HepG2 (cell line): ENCODE data around the gene DHRS4L2. TPM values are rescaled to one million over a fixed set of nuclear protein-coding genes. Genes with fewer than 3 reads are reported as not detected.

Experiments used
- CBFB ChIP-seq: sonication (generic); formaldehyde crosslinking; IDR thresholded peaks from 2 replicates; pipeline ENCODE4 v1.4.0; 2020; ENCODE audit warnings: missing genetic modification reagents
- FOSL1 ChIP-seq: sonication (generic); formaldehyde crosslinking; IDR thresholded peaks from 2 replicates; pipeline ENCODE4 v1.9.0; 2021; ENCODE audit warnings: missing genetic modification reagents, borderline replicate concordance
- JUND ChIP-seq: sonication (generic); formaldehyde crosslinking; IDR thresholded peaks from 2 replicates; pipeline ENCODE4 v1.8.0; 2022; ENCODE audit warnings: mild to moderate bottlenecking, missing genetic modification reagents
- KLF12 ChIP-seq: sonication (generic); formaldehyde crosslinking; IDR thresholded peaks from 2 replicates; pipeline ENCODE4 v1.4.0; 2020; ENCODE audit warnings: missing genetic modification reagents, borderline replicate concordance
- MTA3 ChIP-seq: sonication (generic); formaldehyde crosslinking; IDR thresholded peaks from 2 replicates; pipeline ENCODE4 v1.4.0; 2020; ENCODE audit warnings: missing genetic modification reagents
- POLR2AphosphoS2 ChIP-seq: IDR thresholded peaks from 2 replicates; pipeline ENCODE4 v1.6.1; 2011; ENCODE audit warnings: low read depth, low read length, improper control_type of control experiment
- SIN3A ChIP-seq: IDR thresholded peaks from 2 replicates; pipeline ENCODE4 v1.6.1; 2011; ENCODE audit warnings: low read depth, mild to moderate bottlenecking, control low read depth, low read length, borderline replicate concordance
- ZNF619 ChIP-seq: sonication (generic); formaldehyde crosslinking; IDR thresholded peaks from 2 replicates; pipeline ENCODE4 v1.4.0; 2020; ENCODE audit warnings: mild to moderate bottlenecking, missing genetic modification reagents
- ZNF773 ChIP-seq: sonication (generic); formaldehyde crosslinking; IDR thresholded peaks from 2 replicates; pipeline ENCODE4 v1.4.0; 2020; ENCODE audit warnings: missing genetic modification reagents, borderline replicate concordance
- polyA plus RNA-seq, 8 experiments: library from polyadenylated mRNA; depleted of rRNA in 3 of 8; stranded (reverse) in 7 of 8; unstranded in 1 of 8; fragments of >200 nt; fragmentation: Illumina TruSeq in 4 of 8; extraction: Trizol in 4 of 8; gene quantifications; 2 replicates each; pipeline versions ENCODE4 v1.2.1 to v1.2.3, GENCODE V29; 2011 to 2016; ENCODE audit warnings: low read depth in 4 of 8, missing spikeins in 1 of 8, mixed read lengths in 1 of 8; ENCODE audit not compliant: insufficient read depth in 1 of 8
- total RNA-seq, 5 experiments: library from RNA; depleted of rRNA; stranded (reverse); fragments of >200 nt; fragmentation: Illumina TruSeq; extraction: Trizol; gene quantifications; 2 replicates each; pipeline ENCODE4 v1.2.3, GENCODE V29; 2016; ENCODE audit warnings: low read depth in 1 of 5
- TF ChIP-seq, protein P1 (sequence below): sonication (generic); formaldehyde crosslinking; IDR thresholded peaks from 2 replicates; pipeline ENCODE4 v1.5.0; 2020; ENCODE audit warnings: mild to moderate bottlenecking, low read depth, missing genetic modification reagents, borderline replicate concordance
- TF ChIP-seq, protein P2 (sequence below): sonication (generic); formaldehyde crosslinking; IDR thresholded peaks from 2 replicates; pipeline ENCODE4 v1.5.1; 2020; ENCODE audit warnings: mild to moderate bottlenecking, missing genetic modification reagents, borderline replicate concordance
- TF ChIP-seq, protein P3 (sequence below): IDR thresholded peaks from 2 replicates; pipeline ENCODE4 v1.6.1; 2016; ENCODE audit warnings: missing compliant biosample characterization, missing genetic modification reagents, borderline replicate concordance
- TF ChIP-seq, protein P4 (sequence below): sonication (generic); formaldehyde crosslinking; conservative IDR thresholded peaks from 2 replicates; pipeline ENCODE4 v1.4.0; 2020; ENCODE audit warnings: mild to moderate bottlenecking, missing genetic modification reagents, moderate library complexity
- TF ChIP-seq, protein P5 (sequence below): sonication (generic); formaldehyde crosslinking; IDR thresholded peaks from 2 replicates; pipeline ENCODE4 v1.4.0; 2020; ENCODE audit warnings: mild to moderate bottlenecking, low read depth, missing genetic modification reagents
- TF ChIP-seq, protein P6 (sequence below): sonication (generic); formaldehyde crosslinking; IDR thresholded peaks from 2 replicates; pipeline ENCODE4 v1.5.1; 2020; ENCODE audit warnings: mild to moderate bottlenecking, missing genetic modification reagents, moderate library complexity
- TF ChIP-seq, protein P7 (sequence below): sonication (generic); formaldehyde crosslinking; IDR thresholded peaks from 2 replicates; pipeline ENCODE4 v1.8.0; 2022; ENCODE audit warnings: mild to moderate bottlenecking, missing genetic modification reagents; ENCODE audit not compliant: insufficient replicate concordance

DHRS4L2 gene
- total and polyA plus RNA-seq, 2 of the 13 experiments (the other 11 are each of a cell fraction or from before 2014, with no cell fraction given): 24.7 to 38.2 TPM

DNA sequence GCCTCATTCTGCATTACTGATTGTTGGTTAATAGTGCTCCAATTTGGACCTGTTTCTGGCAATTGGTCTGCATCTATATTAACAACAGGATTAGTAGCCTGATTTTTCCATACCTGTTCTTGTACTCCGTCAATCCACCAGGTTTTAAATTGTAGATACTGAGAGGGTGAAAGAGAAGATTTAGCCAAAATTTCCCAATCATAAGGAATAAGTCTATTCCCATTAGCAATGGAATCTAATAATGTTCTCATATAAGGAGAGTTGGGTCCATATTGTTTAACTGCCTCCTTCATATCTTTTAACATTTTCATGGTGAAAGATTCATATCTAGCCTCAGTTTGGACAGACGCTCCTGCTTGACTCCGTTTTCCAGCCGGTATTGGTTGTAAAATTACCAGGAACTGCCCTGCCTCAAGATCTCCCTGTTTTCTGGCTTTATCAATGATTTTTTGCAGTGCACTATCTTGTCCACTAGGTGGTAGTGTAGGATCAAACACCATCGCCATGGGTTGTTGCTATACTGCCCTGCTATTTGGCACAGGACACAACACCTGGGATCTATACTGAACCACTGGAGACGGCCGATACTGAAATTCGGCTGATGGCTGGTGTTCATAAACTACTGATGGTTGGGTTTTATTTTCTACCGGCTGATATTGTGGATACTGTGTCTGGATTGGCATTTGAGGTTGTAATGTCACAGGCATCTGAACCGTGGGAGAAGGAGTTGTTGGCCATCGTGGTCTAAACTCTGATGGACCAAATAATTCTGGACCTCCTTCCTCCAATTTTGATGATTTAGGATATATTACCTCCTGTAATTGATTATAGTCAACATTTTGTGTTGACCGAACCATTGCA, 25.2 kb downstream of the DHRS4L2 start (continued):
- TF ChIP-seq, protein P1, sequence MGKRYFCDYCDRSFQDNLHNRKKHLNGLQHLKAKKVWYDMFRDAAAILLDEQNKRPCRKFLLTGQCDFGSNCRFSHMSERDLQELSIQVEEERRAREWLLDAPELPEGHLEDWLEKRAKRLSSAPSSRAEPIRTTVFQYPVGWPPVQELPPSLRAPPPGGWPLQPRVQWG: no peak
- TF ChIP-seq, protein P2, sequence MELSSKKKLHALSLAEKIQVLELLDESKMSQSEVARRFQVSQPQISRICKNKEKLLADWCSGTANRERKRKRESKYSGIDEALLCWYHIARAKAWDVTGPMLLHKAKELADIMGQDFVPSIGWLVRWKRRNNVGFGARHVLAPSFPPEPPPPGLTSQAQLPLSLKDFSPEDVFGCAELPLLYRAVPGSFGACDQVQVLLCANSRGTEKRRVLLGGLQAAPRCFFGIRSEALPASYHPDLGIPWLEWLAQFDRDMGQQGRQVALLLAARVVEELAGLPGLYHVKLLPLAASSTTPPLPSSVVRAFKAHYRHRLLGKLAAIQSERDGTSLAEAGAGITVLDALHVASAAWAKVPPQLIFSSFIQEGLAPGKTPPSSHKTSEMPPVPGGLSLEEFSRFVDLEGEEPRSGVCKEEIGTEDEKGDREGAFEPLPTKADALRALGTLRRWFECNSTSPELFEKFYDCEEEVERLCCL: no peak
- no peak for TF ChIP-seq ZNF773 (CRISPR knock-in tag)
- TF ChIP-seq, protein P3, sequence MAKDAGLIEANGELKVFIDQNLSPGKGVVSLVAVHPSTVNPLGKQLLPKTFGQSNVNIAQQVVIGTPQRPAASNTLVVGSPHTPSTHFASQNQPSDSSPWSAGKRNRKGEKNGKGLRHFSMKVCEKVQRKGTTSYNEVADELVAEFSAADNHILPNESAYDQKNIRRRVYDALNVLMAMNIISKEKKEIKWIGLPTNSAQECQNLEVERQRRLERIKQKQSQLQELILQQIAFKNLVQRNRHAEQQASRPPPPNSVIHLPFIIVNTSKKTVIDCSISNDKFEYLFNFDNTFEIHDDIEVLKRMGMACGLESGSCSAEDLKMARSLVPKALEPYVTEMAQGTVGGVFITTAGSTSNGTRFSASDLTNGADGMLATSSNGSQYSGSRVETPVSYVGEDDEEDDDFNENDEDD (CRISPR knock-in tag): no peak
- TF ChIP-seq, protein P4, sequence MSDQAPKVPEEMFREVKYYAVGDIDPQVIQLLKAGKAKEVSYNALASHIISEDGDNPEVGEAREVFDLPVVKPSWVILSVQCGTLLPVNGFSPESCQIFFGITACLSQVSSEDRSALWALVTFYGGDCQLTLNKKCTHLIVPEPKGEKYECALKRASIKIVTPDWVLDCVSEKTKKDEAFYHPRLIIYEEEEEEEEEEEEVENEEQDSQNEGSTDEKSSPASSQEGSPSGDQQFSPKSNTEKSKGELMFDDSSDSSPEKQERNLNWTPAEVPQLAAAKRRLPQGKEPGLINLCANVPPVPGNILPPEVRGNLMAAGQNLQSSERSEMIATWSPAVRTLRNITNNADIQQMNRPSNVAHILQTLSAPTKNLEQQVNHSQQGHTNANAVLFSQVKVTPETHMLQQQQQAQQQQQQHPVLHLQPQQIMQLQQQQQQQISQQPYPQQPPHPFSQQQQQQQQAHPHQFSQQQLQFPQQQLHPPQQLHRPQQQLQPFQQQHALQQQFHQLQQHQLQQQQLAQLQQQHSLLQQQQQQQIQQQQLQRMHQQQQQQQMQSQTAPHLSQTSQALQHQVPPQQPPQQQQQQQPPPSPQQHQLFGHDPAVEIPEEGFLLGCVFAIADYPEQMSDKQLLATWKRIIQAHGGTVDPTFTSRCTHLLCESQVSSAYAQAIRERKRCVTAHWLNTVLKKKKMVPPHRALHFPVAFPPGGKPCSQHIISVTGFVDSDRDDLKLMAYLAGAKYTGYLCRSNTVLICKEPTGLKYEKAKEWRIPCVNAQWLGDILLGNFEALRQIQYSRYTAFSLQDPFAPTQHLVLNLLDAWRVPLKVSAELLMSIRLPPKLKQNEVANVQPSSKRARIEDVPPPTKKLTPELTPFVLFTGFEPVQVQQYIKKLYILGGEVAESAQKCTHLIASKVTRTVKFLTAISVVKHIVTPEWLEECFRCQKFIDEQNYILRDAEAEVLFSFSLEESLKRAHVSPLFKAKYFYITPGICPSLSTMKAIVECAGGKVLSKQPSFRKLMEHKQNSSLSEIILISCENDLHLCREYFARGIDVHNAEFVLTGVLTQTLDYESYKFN (CRISPR knock-in tag): 0 out of 2 replicates have a peak, but pooled peaks have one; percentile 49
- peak; percentile 93 for TF ChIP-seq ZNF619 (CRISPR knock-in tag)
- TF ChIP-seq FOSL1 (CRISPR knock-in tag): no peak
- TF ChIP-seq JUND (CRISPR knock-in tag): no peak
- TF ChIP-seq SIN3A: no peak
- no peak for TF ChIP-seq MTA3
- TF ChIP-seq CBFB (CRISPR knock-in tag): no peak
- TF ChIP-seq, protein P5, sequence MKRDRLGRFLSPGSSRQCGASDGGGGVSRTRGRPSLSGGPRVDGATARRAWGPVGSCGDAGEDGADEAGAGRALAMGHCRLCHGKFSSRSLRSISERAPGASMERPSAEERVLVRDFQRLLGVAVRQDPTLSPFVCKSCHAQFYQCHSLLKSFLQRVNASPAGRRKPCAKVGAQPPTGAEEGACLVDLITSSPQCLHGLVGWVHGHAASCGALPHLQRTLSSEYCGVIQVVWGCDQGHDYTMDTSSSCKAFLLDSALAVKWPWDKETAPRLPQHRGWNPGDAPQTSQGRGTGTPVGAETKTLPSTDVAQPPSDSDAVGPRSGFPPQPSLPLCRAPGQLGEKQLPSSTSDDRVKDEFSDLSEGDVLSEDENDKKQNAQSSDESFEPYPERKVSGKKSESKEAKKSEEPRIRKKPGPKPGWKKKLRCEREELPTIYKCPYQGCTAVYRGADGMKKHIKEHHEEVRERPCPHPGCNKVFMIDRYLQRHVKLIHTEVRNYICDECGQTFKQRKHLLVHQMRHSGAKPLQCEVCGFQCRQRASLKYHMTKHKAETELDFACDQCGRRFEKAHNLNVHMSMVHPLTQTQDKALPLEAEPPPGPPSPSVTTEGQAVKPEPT (CRISPR knock-in tag): no peak
- no peak for TF ChIP-seq POLR2AphosphoS2
- 0 out of 2 replicates have a peak, but pooled peaks have one; percentile 70 for TF ChIP-seq KLF12 (CRISPR knock-in tag)
- TF ChIP-seq, protein P6, sequence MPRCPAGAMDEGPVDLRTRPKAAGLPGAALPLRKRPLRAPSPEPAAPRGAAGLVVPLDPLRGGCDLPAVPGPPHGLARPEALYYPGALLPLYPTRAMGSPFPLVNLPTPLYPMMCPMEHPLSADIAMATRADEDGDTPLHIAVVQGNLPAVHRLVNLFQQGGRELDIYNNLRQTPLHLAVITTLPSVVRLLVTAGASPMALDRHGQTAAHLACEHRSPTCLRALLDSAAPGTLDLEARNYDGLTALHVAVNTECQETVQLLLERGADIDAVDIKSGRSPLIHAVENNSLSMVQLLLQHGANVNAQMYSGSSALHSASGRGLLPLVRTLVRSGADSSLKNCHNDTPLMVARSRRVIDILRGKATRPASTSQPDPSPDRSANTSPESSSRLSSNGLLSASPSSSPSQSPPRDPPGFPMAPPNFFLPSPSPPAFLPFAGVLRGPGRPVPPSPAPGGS (CRISPR knock-in tag): peak; percentile 66; the same call in 1 of the 2 replicates
- TF ChIP-seq, protein P7, sequence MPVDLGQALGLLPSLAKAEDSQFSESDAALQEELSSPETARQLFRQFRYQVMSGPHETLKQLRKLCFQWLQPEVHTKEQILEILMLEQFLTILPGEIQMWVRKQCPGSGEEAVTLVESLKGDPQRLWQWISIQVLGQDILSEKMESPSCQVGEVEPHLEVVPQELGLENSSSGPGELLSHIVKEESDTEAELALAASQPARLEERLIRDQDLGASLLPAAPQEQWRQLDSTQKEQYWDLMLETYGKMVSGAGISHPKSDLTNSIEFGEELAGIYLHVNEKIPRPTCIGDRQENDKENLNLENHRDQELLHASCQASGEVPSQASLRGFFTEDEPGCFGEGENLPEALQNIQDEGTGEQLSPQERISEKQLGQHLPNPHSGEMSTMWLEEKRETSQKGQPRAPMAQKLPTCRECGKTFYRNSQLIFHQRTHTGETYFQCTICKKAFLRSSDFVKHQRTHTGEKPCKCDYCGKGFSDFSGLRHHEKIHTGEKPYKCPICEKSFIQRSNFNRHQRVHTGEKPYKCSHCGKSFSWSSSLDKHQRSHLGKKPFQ (CRISPR knock-in tag): no peak
